Gastroesophageal sphincter (tissue), 3 donors: ENCODE data around the gene MYH11.

Experiments
- POLR2A ChIP-seq, 2 donors: fragments of 450-650 bp; IDR thresholded peaks; one replicate each; pipeline ENCODE4 v1.6.1; 2017; ENCODE audit warnings: antibody characterized with exemption in 2 of 2, mild to moderate bottlenecking in 2 of 2, moderate library complexity in 1 of 2
- TF ChIP-seq, protein P1 (sequence below), 4 experiments: fragments of 200-600 bp in 2 of 4; fragments of 450-650 bp in 2 of 4; sonication (generic) in 1 of 4; IDR thresholded peaks; one replicate each; pipeline ENCODE4 v1.5.1; 2017 to 2019; ENCODE audit warnings: antibody characterized with exemption in 4 of 4, mild to moderate bottlenecking in 2 of 4, moderate library complexity in 2 of 4

GRCh38 chr16:15665107-15665506, 191.7 kb downstream of the MYH11 start:
- no peak for TF ChIP-seq POLR2A (IDR thresholded peaks at IDR 0.05)
- TF ChIP-seq, protein P1, sequence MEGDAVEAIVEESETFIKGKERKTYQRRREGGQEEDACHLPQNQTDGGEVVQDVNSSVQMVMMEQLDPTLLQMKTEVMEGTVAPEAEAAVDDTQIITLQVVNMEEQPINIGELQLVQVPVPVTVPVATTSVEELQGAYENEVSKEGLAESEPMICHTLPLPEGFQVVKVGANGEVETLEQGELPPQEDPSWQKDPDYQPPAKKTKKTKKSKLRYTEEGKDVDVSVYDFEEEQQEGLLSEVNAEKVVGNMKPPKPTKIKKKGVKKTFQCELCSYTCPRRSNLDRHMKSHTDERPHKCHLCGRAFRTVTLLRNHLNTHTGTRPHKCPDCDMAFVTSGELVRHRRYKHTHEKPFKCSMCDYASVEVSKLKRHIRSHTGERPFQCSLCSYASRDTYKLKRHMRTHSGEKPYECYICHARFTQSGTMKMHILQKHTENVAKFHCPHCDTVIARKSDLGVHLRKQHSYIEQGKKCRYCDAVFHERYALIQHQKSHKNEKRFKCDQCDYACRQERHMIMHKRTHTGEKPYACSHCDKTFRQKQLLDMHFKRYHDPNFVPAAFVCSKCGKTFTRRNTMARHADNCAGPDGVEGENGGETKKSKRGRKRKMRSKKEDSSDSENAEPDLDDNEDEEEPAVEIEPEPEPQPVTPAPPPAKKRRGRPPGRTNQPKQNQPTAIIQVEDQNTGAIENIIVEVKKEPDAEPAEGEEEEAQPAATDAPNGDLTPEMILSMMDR (IDR thresholded peaks at IDR 0.05), result no peak
